Measurements from ENCODE around the gene FCGR3B.
"Not testable (repeated sequence)": the region's sequence is repeated elsewhere in the genome, so short reads cannot be mapped to it uniquely, and the experiment has no call there.

The FCGR3B gene

GRCh38 chr1:161605024-161605423 is 26.0 kb downstream of the FCGR3B start:
- DNase-seq: not testable (repeated sequence)

GRCh38 chr1:161597077-161597476 is 33.9 kb downstream of the FCGR3B start:
- not testable (repeated sequence) for DNase-seq

- DNase-seq: not testable (repeated sequence)
These were observed 35.4 kb downstream of the FCGR3B start for GRCh38 chr1:161595583-161595982.

GRCh38 chr1:161595173-161595572 is 35.8 kb downstream of the FCGR3B start:
- DNase-seq: not testable (repeated sequence)

GRCh38 chr1:161594269-161594984 is 36.5 kb downstream of the FCGR3B start:
- DNase-seq: not testable (repeated sequence)

- DNase-seq: not testable (repeated sequence)
These were observed 37.8 kb downstream of the FCGR3B start for GRCh38 chr1:161593092-161593755.

- DNase-seq: not testable (repeated sequence)
These were observed 38.4 kb downstream of the FCGR3B start for GRCh38 chr1:161592586-161592985.

- not testable (repeated sequence) for DNase-seq
These were observed 41.1 kb downstream of the FCGR3B start for GRCh38 chr1:161589920-161590319.

- not testable (repeated sequence) for DNase-seq
These were observed 41.6 kb downstream of the FCGR3B start for GRCh38 chr1:161589365-161589764.

GRCh38 chr1:161588596-161588995 is 42.4 kb downstream of the FCGR3B start:
- not testable (repeated sequence) for DNase-seq

GRCh38 chr1:161582882-161583281 is 48.1 kb downstream of the FCGR3B start:
- not testable (repeated sequence) for DNase-seq

- not testable (repeated sequence) for DNase-seq
These were observed 50.0 kb downstream of the FCGR3B start for GRCh38 chr1:161580879-161581537.

GRCh38 chr1:161579856-161580507 is 51.0 kb downstream of the FCGR3B start:
- not testable (repeated sequence) for DNase-seq

GRCh38 chr1:161576676-161577075 is 54.3 kb downstream of the FCGR3B start:
- DNase-seq: not testable (repeated sequence)
